ENCODE data around the gene HSF5.

- TF ChIP-seq CTCF (IDR thresholded peaks at IDR 0.05; ENCODE audit: low read length) (no peak), EZH2 (optimal IDR thresholded peaks at IDR 0.05; ENCODE audit: low read depth, low read length) (no peak), EZH2phosphoT487 (IDR thresholded peaks at IDR 0.05; ENCODE audit: low read length) (no peak)
Observed at GRCh38 chr17:58528443-58528842, 40.2 kb upstream of the HSF5 start.

All from MM.1S (cell line).